ENCODE measurements around the gene ARID1B.

Gene ARID1B

GRCh38 chr6:156796627-156797026 is 19.4 kb downstream of the ARID1B start:
- no peak for TF ChIP-seq CTCF (IDR thresholded peaks at IDR 0.05)
- Histone ChIP-seq H3K4me3 (no peak overlapping the region), H3K36me3 (no peaks in the 10 kb centered on the region), H3K9me3 (no peaks in the 10 kb centered on the region), H3K27me3 (no peaks in the 10 kb centered on the region), H3K27ac (no peak overlapping the region), H3K4me1 (peaks cover 0 to 81% (median 34%) of the 10 kb centered on the region in 4 donors)
- DNase-seq = no peak
- intact Hi-C loops (cut with DNase I; ENCODE audit: low total_unique reads) = loop anchor here (10.0 kb wide), 1 partner anchor 148 kb away; no protein-coding TSS in a partner anchor

GRCh38 chr6:156797901-156798735 is 20.9 kb downstream of the ARID1B start:
- Histone ChIP-seq H3K9me3 (no peaks in the 10 kb centered on the region), H3K4me1 (peaks cover 0 to 80% (median 29%) of the 10 kb centered on the region in 4 donors), H3K27me3 (no peaks in the 10 kb centered on the region), H3K4me3 (no peak overlapping the region), H3K36me3 (no peaks in the 10 kb centered on the region), H3K27ac (no peak overlapping the region)
- no peak for DNase-seq
- intact Hi-C loops (cut with DNase I; ENCODE audit: low total_unique reads) = loop anchor here (10.0 kb wide), 1 partner anchor 147 kb away; no protein-coding TSS in a partner anchor
- TF ChIP-seq CTCF (IDR thresholded peaks at IDR 0.05) = no peak

- intact Hi-C loops (cut with DNase I; ENCODE audit: low total_unique reads) = no loop called here
- Histone ChIP-seq H3K4me3 (no peak overlapping the region), H3K36me3 (no peaks in the 10 kb centered on the region), H3K9me3 (no peaks in the 10 kb centered on the region), H3K27ac (no peak overlapping the region), H3K27me3 (no peaks in the 10 kb centered on the region), H3K4me1 (peaks cover 0 to 65% (median 15%) of the 10 kb centered on the region in 4 donors)
- no peak for DNase-seq
- no peak for TF ChIP-seq CTCF (IDR thresholded peaks at IDR 0.05)
These were observed 24.5 kb downstream of the ARID1B start for GRCh38 chr6:156801712-156802111.

GRCh38 chr6:156803353-156803752 is 26.2 kb downstream of the ARID1B start:
- Histone ChIP-seq H3K4me1 (peaks cover 0 to 66% (median 17%) of the 10 kb centered on the region in 4 donors), H3K4me3 (no peak overlapping the region), H3K9me3 (no peaks in the 10 kb centered on the region), H3K36me3 (no peaks in the 10 kb centered on the region), H3K27me3 (no peaks in the 10 kb centered on the region), H3K27ac (no peak overlapping the region)
- DNase-seq = no peak
- intact Hi-C loops (cut with DNase I; ENCODE audit: low total_unique reads) = no loop called here
- no peak for TF ChIP-seq CTCF (IDR thresholded peaks at IDR 0.05)

- no peaks in the 10 kb centered on the region for H3K36me3 ChIP-seq
- DNase-seq = no peak
- no peak for TF ChIP-seq CTCF (IDR thresholded peaks at IDR 0.05)
- no peak overlapping the region for H3K4me3 ChIP-seq
- intact Hi-C loops (cut with DNase I; ENCODE audit: low total_unique reads) = no loop called here
- H3K4me1 ChIP-seq = peaks cover 0 to 70% (median 19%) of the 10 kb centered on the region in 4 donors
- H3K27ac ChIP-seq = no peak overlapping the region
- H3K9me3 ChIP-seq = no peaks in the 10 kb centered on the region
- no peaks in the 10 kb centered on the region for H3K27me3 ChIP-seq
These were observed 27.2 kb downstream of the ARID1B start for GRCh38 chr6:156804402-156804801.
